CD4-positive, alpha-beta T cell (primary cell): ENCODE measurements around the gene MAN1A1. TPM values are rescaled to one million over a fixed set of nuclear protein-coding genes. Genes with fewer than 3 reads are reported as not detected.

Experiments
- ATAC-seq: fragments of 200-7000 bp; cut with Tn5 transposase; one replicate; pipeline ENCODE4 v1.10.0; 2022; ENCODE audit warnings: mild to moderate bottlenecking; ENCODE audit not compliant: poor library complexity
- CTCF ChIA-PET: fragments of 350-600 bp; sonication (Branson Sonifier 250); formaldehyde crosslinking; loops from one replicate; lab custom pipeline; 2021; ENCODE audit warnings: antibody characterized with exemption, inconsistent platforms; lab: Charles Lee
- POLR2A ChIA-PET: fragments of 350-600 bp; sonication (Branson Sonifier 250); formaldehyde crosslinking; loops from one replicate; lab custom pipeline; 2021; ENCODE audit warnings: antibody characterized with exemption, inconsistent platforms; lab: Charles Lee
- DNase-seq, 14 experiments: peaks; one replicate each; pipeline ENCODE4 v3.0.0-alpha.2; 2013 to 2020; ENCODE audit warnings: mixed read lengths in 2 of 14
- H3K27ac ChIP-seq, 2 donors: one replicate each; pipeline versions ENCODE4 v1.5.1 to v1.7.0; 2013; ENCODE audit warnings: low read length in 2 of 2, low read depth in 1 of 2, mild to moderate bottlenecking in 1 of 2
- H3K27me3 ChIP-seq, 2 experiments: 1 replicate in 1 of 2; 2 replicates in 1 of 2; pipeline versions ENCODE4 v1.6.1 to v1.7.0; 2013; ENCODE audit warnings: low read length in 2 of 2, control low read depth in 1 of 2, mild to moderate bottlenecking in 1 of 2, moderate library complexity in 1 of 2; ENCODE audit not compliant: insufficient read depth in 2 of 2, control insufficient read depth in 1 of 2
- H3K36me3 ChIP-seq: one replicate; pipeline ENCODE4 v1.6.1; 2013; ENCODE audit warnings: low read length, control low read depth; ENCODE audit not compliant: insufficient read depth
- H3K4me1 ChIP-seq: one replicate; pipeline ENCODE4 v1.6.1; 2013; ENCODE audit warnings: low read length, control low read depth; ENCODE audit not compliant: insufficient read depth
- H3K4me3 ChIP-seq: one replicate; pipeline ENCODE4 v1.5.1; 2013; ENCODE audit warnings: mild to moderate bottlenecking, low read length, moderate library complexity
- H3K9me3 ChIP-seq, 2 experiments: 1 replicate in 1 of 2; 2 replicates in 1 of 2; pipeline versions ENCODE4 v1.6.1 to v1.7.0; 2013; ENCODE audit warnings: low read length in 2 of 2, mild to moderate bottlenecking in 2 of 2, control low read depth in 1 of 2, moderate library complexity in 1 of 2; ENCODE audit not compliant: control insufficient read depth in 1 of 2, insufficient read depth in 1 of 2
- H3K27ac Mint-ChIP-seq: one replicate; pipeline ENCODE4 v1.8.0; 2020; ENCODE audit warnings: mixed read lengths
- H3K27me3 Mint-ChIP-seq: one replicate; pipeline ENCODE4 v1.8.0; 2021; ENCODE audit warnings: mixed read lengths
- H3K36me3 Mint-ChIP-seq: one replicate; pipeline ENCODE4 v1.8.0; 2021; ENCODE audit warnings: low read depth, mixed read lengths
- H3K4me1 Mint-ChIP-seq: one replicate; pipeline ENCODE4 v1.8.0; 2021; ENCODE audit warnings: low read depth, mixed read lengths
- H3K4me3 Mint-ChIP-seq: one replicate; pipeline ENCODE4 v1.8.0; 2020; ENCODE audit warnings: mild to moderate bottlenecking, mixed read lengths
- H3K9me3 Mint-ChIP-seq: one replicate; pipeline ENCODE4 v1.8.0; 2020; ENCODE audit warnings: mixed read lengths
- intact Hi-C, 2 experiments: fragments of 100-400 bp; cut with DNase I in 1 of 2; cut with micrococcal nuclease in 1 of 2; formaldehyde crosslinking; loops; one replicate each; pipeline versions ENCODE4 v1.15.1 to v1.9.0; 2023 to 2025; cut with DNase I, micrococcal nuclease
- total RNA-seq, 174 experiments: library from RNA in 2 of 174; stranded (reverse) in 2 of 174; gene quantifications; one replicate each; pipeline ENCODE4 v1.2.3 and lab custom pipeline; 2021 to 2026
- TF ChIP-seq, protein P1 (sequence below): fragments of 200-600 bp; IDR thresholded peaks from one replicate; pipeline ENCODE4 v1.8.0; 2022; ENCODE audit warnings: antibody characterized with exemption, mild to moderate bottlenecking

The MAN1A1 gene
- total RNA-seq, 2 experiments from 2014 or later: 4.5 to 4.9 TPM

DNA sequence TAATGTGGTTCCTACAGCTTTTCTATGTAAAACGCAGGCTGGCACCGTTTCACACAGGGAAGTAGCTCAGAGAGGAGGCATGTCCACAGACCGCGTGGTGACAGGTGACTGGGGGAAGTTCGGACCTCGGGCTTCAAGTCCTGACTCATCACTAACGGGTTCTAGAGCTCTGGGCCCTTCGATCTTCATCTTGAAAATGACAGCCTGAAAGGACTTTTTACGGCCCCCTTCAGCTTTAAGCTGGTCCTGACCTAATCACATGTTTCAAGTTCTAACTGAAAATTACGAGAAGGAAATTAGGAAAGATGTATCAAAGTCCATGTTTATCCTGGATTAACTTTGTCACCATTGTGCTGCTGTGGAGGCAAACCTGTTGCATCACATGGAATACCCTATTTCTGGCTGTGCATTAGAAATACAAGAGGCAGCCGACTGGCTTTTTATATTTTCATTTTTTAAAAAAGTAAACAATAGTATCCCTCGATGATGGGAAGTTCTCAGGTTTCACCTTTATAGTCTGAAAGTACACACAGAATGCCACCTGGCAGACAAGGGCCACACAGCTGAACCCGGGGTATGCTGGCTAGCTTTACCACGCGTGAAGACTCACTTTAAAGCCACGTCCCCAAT is 2.0 kb downstream of the MAN1A1 start:
- H3K9me3 ChIP-seq: no peaks in the 10 kb centered on the region
- CTCF ChIA-PET: interaction anchor here (0.9 to 2.3 kb wide), 3 partner anchors 10 to 14 kb away, joined by 3 to 9 read pairs (median 5); no protein-coding TSS in a partner anchor
- peak overlapping the region in 1 of 2 donors; percentile 20 for H3K27ac ChIP-seq
- DNase-seq: peak in 7 of 14 experiments; percentile 8 to 72 (median 36)
- H3K27me3 ChIP-seq: no peaks in the 10 kb centered on the region
- peak overlapping the region; percentile 84 for H3K27ac Mint-ChIP-seq
- H3K9me3 Mint-ChIP-seq: no peaks in the 10 kb centered on the region
- ATAC-seq: no peak
- H3K27me3 Mint-ChIP-seq: no peaks in the 10 kb centered on the region
- no peaks in the 10 kb centered on the region for H3K36me3 ChIP-seq
- peaks cover 10% of the 10 kb centered on the region for H3K36me3 Mint-ChIP-seq
- H3K4me3 Mint-ChIP-seq: peak overlapping the region; percentile 97
- POLR2A ChIA-PET: interaction anchor here (1.5 to 2.6 kb wide), 4 partner anchors 12 to 454 kb away, joined by 3 to 26 read pairs (median 12); no protein-coding TSS in a partner anchor
- peaks cover 71% of the 10 kb centered on the region for H3K4me1 Mint-ChIP-seq
- H3K4me1 ChIP-seq: peaks cover 20% of the 10 kb centered on the region
- H3K4me3 ChIP-seq: peak overlapping the region; percentile 96
- TF ChIP-seq, protein P1, sequence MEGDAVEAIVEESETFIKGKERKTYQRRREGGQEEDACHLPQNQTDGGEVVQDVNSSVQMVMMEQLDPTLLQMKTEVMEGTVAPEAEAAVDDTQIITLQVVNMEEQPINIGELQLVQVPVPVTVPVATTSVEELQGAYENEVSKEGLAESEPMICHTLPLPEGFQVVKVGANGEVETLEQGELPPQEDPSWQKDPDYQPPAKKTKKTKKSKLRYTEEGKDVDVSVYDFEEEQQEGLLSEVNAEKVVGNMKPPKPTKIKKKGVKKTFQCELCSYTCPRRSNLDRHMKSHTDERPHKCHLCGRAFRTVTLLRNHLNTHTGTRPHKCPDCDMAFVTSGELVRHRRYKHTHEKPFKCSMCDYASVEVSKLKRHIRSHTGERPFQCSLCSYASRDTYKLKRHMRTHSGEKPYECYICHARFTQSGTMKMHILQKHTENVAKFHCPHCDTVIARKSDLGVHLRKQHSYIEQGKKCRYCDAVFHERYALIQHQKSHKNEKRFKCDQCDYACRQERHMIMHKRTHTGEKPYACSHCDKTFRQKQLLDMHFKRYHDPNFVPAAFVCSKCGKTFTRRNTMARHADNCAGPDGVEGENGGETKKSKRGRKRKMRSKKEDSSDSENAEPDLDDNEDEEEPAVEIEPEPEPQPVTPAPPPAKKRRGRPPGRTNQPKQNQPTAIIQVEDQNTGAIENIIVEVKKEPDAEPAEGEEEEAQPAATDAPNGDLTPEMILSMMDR: no peak
- intact Hi-C loops: loop anchor here (2.0 to 10.0 kb wide), 5 partner anchors 15 to 1987 kb away; partner anchors contain the start of genes FAM184A (in 1 of the 2), MCM9 (in 1 of the 2), NUS1 (in 1 of the 2) and TBC1D32 (in 1 of the 2)

DNA sequence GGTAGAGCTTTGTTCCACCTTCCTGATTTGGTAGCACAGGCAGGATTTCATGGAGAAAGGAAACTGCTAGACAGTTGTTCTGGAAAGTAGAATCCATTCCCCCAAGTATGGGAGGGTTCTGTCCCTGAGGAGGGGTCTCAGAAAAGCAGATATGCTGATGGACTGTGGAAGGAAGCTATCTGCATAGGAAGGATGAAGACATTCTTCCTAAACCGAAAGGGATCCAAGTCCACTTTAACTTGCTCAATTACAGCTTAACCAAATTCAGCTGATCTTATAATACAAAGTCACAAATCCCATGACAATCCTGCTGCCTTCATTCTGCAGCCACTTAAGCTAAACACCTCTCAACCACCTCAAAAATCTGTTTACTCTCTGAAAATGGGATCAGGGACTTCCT is 2.6 kb downstream of the MAN1A1 start:
- Mint-ChIP-seq H3K36me3 (peaks cover 10% of the 10 kb centered on the region), H3K27me3 (no peaks in the 10 kb centered on the region), H3K4me3 (peak overlapping the region; percentile 97), H3K9me3 (no peaks in the 10 kb centered on the region), H3K4me1 (peaks cover 71% of the 10 kb centered on the region), H3K27ac (peak overlapping the region; percentile 84)
- DNase-seq: no peak
- TF ChIP-seq, protein P1: no peak
- POLR2A ChIA-PET: interaction anchor here (0.8 to 2.6 kb wide), 4 partner anchors 11 to 454 kb away, joined by 3 to 26 read pairs (median 11); partner anchors contain the start of gene FAM184A
- Histone ChIP-seq H3K4me3 (peak overlapping the region; percentile 96), H3K36me3 (no peaks in the 10 kb centered on the region), H3K27ac (peak overlapping the region in 1 of 2 donors; percentile 50), H3K9me3 (no peaks in the 10 kb centered on the region), H3K4me1 (peaks cover 20% of the 10 kb centered on the region), H3K27me3 (no peaks in the 10 kb centered on the region)
- no peak for ATAC-seq
- intact Hi-C loops: loop anchor here in 1 of 2 experiments (10.0 kb wide), 3 partner anchors 412 to 1988 kb away; partner anchors contain the start of genes MCM9, NUS1 and TBC1D32
- CTCF ChIA-PET: interaction anchor here (1.4 to 2.3 kb wide), 2 partner anchors 9 to 13 kb away, joined by 5 to 9 read pairs; no protein-coding TSS in a partner anchor

DNA sequence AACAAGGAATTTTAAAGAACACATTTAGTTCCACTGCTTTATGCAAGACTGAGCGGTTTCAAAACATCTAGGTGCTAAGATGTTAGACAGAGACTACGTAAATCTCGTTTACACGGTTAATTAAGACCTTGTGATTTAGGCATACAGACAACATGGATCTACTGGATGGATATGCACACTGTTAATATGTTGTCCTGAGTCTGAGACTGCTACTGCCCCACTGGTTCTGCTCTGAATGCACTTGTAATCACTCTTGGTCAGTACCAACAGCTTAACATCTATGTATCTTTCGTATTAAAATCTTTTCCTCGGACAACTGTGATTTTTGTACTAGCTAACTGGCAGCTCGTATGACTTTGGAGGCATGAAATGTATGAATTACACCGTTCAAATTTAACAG is 3.1 kb downstream of the MAN1A1 start:
- ChIA-PET CTCF (interaction anchor here (1.4 to 2.3 kb wide), 2 partner anchors 9 to 12 kb away, joined by 5 to 9 read pairs; no protein-coding TSS in a partner anchor), POLR2A (interaction anchor here (0.8 to 2.6 kb wide), 3 partner anchors 11 to 268 kb away, joined by 3 to 26 read pairs (median 19); partner anchors contain the start of gene FAM184A)
- H3K9me3 ChIP-seq: no peaks in the 10 kb centered on the region
- Mint-ChIP-seq H3K9me3 (no peaks in the 10 kb centered on the region), H3K27me3 (no peaks in the 10 kb centered on the region), H3K36me3 (peaks cover 10% of the 10 kb centered on the region), H3K4me3 (peak overlapping the region; percentile 97), H3K27ac (peak overlapping the region; percentile 84), H3K4me1 (peaks cover 66% of the 10 kb centered on the region)
- TF ChIP-seq, protein P1: no peak
- peak in 1 of 14 experiments; percentile 16 for DNase-seq
- no peak for ATAC-seq
- no peaks in the 10 kb centered on the region for H3K27me3 ChIP-seq
- H3K36me3 ChIP-seq: no peaks in the 10 kb centered on the region
- intact Hi-C loops: loop anchor here in 1 of 2 experiments (10.0 kb wide), 3 partner anchors 412 to 1988 kb away; partner anchors contain the start of genes MCM9, NUS1 and TBC1D32
- peak overlapping the region; percentile 33 to 50 for H3K27ac ChIP-seq
- peaks cover 20% of the 10 kb centered on the region for H3K4me1 ChIP-seq
- no peak overlapping the region for H3K4me3 ChIP-seq
